PFSK-1 (cell line): Measurements from ENCODE around the gene PRKCQ.

ENCODE experiments used
- FOXP2 ChIP-seq: optimal IDR thresholded peaks from 2 replicates; pipeline ENCODE3; 2011; ENCODE audit warnings: borderline replicate concordance, control low read depth, inconsistent platforms; ENCODE audit not compliant: insufficient read depth; ENCODE audit errors: extremely low read length, extremely low read depth
- POLR2AphosphoS5 ChIP-seq: IDR thresholded peaks from 2 replicates; pipeline ENCODE4 v1.6.1; 2012; ENCODE audit warnings: low read depth, mild to moderate bottlenecking, control low read depth, low read length, moderate library complexity
- SIN3A ChIP-seq: IDR thresholded peaks from 2 replicates; pipeline ENCODE4 v1.6.1; 2012; ENCODE audit warnings: mild to moderate bottlenecking, low read length, moderate library complexity, borderline replicate concordance; ENCODE audit not compliant: insufficient read depth
- TAF1 ChIP-seq: IDR thresholded peaks from 2 replicates; pipeline ENCODE4 v1.6.1; 2012; ENCODE audit warnings: low read length, control low read depth, borderline replicate concordance; ENCODE audit not compliant: insufficient read depth
- TF ChIP-seq, protein P1 (sequence below), 2 experiments: IDR thresholded peaks; 2 replicates each; pipeline versions ENCODE4 v1.6.1 to v1.8.0; 2011 to 2012; ENCODE audit warnings: low read depth in 2 of 2, low read length in 2 of 2, control low read depth in 1 of 2, inconsistent platforms in 1 of 2, mild to moderate bottlenecking in 1 of 2, moderate library complexity in 1 of 2; ENCODE audit not compliant: insufficient read depth in 1 of 2

The PRKCQ gene

DNA sequence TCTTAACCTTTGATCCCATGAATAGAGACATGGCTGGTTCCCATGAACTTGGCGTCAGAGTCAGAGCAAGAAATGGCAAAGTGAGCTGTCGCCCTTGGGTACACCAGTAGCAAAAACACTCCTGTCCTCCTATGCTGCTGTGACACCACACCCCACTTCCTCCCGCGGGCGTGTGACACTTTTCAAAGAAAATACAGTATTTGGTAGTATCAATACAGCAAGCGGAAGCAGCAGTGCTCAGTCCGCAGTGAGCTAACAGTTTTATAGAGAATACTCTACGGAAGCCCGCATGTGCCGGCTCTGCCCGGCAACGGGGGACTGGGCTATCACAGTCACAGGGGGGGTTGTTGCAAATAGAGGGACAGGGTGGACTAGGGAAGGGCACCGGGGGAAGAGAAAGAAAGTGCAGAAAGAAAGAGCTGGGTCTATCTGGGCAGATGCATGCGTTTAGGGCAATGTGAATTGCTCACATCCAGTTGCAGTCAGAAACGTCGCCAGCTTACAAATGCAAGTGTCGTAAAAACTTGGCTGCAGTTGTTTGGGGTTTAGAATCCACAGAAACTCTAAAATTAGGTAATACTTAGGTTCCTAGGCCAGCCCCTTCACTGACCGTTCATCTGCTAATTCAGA is 49.8 kb downstream of the PRKCQ start:
- TF ChIP-seq POLR2AphosphoS5 (no peak), TAF1 (no peak), FOXP2 (no peak), SIN3A (no peak)
- TF ChIP-seq, protein P1, sequence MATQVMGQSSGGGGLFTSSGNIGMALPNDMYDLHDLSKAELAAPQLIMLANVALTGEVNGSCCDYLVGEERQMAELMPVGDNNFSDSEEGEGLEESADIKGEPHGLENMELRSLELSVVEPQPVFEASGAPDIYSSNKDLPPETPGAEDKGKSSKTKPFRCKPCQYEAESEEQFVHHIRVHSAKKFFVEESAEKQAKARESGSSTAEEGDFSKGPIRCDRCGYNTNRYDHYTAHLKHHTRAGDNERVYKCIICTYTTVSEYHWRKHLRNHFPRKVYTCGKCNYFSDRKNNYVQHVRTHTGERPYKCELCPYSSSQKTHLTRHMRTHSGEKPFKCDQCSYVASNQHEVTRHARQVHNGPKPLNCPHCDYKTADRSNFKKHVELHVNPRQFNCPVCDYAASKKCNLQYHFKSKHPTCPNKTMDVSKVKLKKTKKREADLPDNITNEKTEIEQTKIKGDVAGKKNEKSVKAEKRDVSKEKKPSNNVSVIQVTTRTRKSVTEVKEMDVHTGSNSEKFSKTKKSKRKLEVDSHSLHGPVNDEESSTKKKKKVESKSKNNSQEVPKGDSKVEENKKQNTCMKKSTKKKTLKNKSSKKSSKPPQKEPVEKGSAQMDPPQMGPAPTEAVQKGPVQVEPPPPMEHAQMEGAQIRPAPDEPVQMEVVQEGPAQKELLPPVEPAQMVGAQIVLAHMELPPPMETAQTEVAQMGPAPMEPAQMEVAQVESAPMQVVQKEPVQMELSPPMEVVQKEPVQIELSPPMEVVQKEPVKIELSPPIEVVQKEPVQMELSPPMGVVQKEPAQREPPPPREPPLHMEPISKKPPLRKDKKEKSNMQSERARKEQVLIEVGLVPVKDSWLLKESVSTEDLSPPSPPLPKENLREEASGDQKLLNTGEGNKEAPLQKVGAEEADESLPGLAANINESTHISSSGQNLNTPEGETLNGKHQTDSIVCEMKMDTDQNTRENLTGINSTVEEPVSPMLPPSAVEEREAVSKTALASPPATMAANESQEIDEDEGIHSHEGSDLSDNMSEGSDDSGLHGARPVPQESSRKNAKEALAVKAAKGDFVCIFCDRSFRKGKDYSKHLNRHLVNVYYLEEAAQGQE (IDR thresholded peaks at IDR 0.05; ENCODE audit: insufficient read depth in 1 of 2, low read depth in 2 of 2, low read length in 2 of 2) = no peak

DNA sequence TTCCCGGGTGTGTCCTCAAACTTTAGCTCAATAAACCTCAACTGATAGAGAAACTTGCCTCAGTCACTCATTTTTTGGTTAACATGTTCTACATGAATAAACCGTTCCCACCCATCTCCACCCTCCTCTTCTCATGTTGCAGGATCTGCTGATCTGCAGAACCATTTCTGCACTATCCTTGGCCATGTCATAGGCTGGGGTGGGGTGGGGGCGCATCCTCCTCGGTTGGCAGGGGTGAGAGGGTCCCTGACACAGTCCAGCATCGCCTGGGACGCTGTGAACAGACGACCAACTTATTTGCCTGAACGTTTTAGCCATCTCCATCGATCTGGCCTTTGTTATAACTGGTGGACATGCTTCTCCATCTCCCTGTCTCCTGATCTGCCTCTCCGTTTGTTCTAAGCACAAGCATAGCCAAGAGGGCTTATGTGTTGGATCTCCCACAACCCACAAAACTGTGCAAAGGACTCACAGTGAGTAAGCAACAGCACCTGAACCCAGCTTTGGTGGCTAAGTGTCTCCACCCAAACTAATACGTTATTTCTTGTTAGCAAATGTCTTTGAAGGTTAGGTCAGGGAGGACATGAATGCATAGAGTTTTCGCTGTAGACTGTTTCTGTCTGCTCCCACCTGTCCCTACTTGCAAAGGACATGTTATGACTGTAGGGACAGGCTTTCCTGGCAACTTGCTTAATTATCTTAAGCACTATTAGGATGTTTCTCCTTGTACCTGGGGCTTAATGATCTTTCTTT is 51.7 kb downstream of the PRKCQ start:
- TF ChIP-seq, protein P1 (IDR thresholded peaks at IDR 0.05; ENCODE audit: insufficient read depth in 1 of 2, low read depth in 2 of 2, low read length in 2 of 2) = no peak
- TF ChIP-seq POLR2AphosphoS5 (no peak), SIN3A (no peak), FOXP2 (no peak), TAF1 (no peak)

DNA sequence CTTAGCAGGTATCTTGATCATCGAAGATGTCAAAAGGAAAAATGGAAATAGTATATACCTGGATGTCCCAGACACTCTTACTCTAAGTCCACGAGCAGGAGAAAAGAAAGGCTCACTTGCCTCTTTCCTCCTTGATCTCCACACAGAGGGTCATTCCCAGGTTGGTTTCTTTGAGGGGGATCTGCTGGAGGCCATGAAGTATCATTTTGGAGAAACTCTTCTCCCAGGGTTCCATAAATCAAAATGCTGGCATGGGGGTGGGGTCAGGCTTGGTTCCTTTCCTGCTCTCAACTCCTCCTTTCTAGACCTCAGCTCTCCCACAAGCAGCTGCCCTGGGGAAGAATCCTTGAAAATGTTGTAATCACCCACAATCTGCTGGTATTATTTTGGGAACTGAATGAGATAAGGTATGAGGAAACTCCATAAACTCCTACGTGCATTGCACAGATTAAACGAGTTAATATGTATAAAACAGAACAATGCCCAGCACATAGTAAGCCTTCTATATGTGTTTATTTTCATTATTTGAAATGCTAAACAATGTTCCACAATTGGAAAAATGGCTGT is 54.4 kb downstream of the PRKCQ start:
- TF ChIP-seq POLR2AphosphoS5 = no peak
- no peak for TF ChIP-seq FOXP2
- no peak for TF ChIP-seq SIN3A
- no peak for TF ChIP-seq TAF1
- TF ChIP-seq, protein P1 (IDR thresholded peaks at IDR 0.05; ENCODE audit: insufficient read depth in 1 of 2, low read depth in 2 of 2, low read length in 2 of 2) = no peak

DNA sequence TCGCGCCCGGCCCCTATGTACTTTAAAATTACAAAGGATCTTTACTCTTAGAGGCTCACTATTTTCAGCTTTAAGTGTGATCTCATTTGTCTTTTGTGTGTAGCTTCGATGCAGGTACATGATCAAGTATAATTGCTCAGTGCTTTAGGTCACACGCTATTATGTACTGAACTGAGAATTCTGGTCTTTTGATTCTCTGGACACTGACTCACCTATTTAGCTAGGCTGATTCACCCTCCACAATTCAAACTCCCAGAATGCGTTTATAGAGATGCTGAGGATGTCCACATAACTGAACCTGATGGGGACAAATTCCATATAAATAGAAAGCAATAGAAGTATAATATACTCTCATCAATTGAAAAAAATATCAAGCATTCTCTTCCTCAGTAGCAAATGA is 57.8 kb downstream of the PRKCQ start:
- TF ChIP-seq FOXP2 (no peak), POLR2AphosphoS5 (no peak), TAF1 (no peak), SIN3A (no peak)
- TF ChIP-seq, protein P1 (IDR thresholded peaks at IDR 0.05; ENCODE audit: insufficient read depth in 1 of 2, low read depth in 2 of 2, low read length in 2 of 2) = no peak
